GM21381 (cell line): Measurements from ENCODE around the gene TRIM29.

Source experiments
- ATAC-seq: cut with Tn5 transposase; IDR thresholded peaks from one replicate; pipeline ENCODE4 v1.9.1; 2021; ENCODE audit warnings: mild to moderate bottlenecking, moderate library complexity; ENCODE audit not compliant: unreplicated experiment

TRIM29 gene

DNA sequence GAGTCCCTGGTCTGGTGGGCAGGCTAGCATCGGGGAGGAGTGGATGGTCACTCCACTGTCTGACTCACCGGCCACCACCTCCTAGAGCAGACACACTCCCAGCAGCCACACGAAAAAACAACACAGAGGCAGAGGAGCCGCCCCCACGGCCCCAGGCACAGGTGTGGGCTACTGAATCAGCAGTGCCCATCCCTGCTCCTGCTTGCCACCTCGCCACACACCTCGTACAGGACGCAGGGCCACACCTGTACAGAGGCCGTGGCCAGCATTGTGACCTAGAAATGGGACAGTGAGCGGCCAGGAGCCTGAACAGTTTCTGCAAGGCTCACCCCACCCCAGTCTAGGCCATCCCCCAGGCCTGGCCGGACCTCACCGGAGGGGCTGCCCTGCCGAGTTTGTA lies 14.0 kb downstream of the TRIM29 start:
- ATAC-seq: no peak

DNA sequence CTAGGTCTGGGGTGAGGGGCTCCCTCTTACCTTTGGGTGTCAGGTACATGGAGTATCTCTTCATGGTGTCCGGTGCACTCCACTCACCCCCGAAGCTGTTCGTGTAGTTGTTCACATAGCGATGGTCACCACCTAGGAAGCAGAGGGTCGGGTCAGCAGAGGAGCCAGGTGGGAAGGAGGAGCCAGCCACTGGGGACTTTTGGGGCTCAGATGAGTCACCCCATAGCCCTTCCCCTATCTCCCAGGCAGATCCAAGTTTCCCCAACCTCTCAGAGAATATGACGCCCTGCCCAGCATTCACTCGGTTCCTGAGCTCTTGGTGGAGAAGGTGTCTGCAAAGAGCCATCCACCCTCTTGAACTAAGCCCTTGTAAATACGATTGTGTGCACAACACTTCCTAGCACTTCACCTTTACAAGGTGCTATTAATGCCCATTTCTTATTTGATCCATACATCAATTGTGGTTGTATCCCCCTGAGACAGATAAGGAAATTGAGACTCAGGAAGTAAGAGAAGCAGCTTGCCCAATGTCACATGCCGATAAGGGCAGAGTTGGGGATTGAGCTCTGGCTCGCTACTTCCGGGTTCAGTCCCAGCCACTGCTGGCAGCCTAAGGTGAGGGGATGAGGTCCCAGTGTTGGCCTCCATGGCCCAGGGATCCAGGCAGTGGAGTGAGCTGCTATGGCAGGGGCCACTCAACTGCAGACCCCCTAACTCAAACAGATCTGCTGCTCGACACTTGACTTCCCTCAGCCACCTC lies 14.8 kb downstream of the TRIM29 start:
- no peak for ATAC-seq

DNA sequence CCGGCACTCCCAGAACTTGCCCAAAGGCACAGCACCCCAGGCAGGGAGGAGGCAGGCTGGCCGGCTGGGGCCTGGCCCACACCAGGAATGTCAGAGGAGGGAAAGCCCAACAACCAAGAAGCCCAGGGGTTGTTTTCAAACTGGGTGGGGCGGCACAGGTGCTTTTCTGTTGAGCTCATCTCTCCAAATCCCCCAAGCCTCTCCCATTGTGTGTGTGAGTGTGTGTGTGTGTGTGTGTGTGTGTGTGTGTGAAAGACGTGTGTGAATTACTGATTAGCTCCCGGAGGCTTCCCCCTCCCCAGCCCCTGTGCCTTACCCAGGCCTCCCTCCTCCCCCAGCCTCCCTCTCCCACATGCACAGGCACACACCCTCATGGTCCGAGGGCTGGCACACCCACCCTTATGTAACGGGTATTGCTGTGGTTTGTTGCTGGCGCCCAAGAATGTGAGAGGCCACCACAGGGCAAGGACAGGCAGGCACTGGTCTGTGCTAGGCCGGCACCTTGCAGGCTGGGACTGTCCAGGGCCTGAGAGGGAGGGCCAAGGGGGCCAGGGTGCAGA lies 15.9 kb downstream of the TRIM29 start:
- no peak for ATAC-seq

DNA sequence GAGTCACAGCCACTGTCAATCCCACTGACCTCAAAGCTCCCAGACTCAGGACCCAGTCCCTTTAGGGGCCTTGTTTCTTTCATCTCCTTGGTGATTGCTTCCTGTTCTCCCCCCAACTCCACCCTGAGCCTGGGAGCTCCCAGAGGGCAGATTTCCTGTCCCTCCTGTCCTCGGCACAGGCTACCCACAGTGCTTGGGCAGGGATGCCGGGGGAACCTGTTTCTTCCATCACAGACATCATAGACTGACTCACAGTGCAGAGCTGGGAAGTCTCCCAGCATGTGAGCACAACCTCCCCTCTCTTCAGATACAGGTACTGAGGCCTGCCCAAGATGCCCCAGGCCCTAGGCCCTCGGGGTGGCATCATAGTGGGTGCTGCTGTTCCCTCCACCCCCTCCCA lies 16.6 kb downstream of the TRIM29 start:
- ATAC-seq: no peak

DNA sequence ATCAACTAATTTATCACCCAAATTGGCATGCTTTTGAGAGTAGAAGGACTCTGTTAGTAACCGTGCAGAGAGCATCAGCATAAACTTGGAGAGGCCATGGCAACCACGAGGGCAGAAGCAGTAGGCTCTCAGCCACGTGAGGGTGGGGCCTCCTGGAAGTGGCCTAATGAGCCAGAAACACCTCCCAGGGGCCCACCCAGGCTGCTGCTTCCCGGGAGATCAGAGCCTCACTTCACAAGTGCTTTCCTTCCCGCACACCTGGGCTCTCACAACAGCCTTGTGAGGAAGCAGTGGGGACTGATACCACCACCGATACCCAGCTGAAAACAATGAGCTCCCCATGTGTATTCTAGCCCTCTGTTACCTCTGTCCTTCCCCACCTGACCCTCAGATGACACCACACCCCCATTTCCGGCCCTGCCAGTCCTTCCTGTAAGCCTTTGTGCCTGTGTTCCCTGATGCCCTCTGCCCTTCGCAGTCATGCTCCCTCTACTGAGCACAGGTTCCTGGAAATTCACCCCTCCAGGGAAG lies 17.0 kb downstream of the TRIM29 start:
- ATAC-seq: no peak

DNA sequence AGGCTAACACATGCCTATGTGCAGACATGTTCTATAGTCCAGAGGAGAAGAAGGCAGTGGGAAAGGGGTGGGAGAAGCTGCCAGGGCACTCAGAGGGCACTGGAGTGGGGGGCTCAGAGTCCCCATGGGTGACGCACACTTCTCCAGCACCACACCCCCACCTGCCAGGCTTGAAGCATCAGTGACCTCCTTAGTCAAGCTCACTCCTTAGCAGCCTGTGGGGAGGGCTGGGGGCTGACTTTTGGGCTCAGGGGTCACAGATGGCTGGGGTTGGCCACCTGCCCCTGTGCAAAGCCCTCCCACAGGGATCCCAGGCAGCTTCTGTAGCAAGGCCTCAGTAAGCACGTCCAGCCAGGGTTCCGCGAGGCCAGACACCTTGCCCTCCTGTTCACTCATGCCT lies 18.8 kb downstream of the TRIM29 start:
- no peak for ATAC-seq

DNA sequence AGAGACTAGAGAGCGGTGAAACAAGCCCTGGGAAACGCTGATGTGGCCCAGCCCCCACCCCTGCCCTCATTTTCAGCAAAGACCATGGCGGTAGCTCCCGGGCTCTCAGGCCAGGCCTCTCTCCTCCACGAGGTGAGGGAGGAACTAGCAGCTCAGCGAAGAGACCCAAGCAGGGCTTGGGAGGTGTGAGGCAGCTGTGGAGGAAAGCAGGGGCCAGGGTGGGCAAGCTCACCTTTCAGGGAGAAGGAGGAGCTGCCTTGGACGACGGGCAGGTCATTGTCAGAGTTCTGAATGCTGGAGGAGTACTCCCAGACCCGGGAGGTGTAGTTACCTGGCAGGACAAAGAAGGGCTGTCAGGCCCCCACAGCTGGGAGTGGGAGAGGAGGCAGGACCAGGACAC lies 19.9 kb downstream of the TRIM29 start:
- ATAC-seq: no peak

DNA sequence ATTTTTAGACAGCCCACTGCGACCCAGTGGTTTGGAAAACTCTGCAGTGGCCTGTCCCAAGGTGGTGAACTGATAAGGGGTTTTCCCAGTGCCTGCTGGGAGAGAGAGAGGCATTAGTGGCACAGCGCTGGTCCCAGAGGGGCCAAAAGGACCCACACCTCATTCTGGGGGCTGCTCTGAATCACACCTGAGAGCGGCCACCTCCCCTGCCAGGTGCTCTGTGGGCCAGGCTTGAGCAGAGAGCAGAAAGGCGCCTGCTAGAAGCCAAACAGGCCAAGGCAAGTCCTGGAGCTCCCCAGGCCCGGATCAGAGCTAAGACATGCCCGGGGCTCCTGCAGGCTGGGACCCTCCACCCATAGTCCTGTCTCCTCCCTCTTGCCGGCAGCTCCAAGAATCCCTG lies 20.9 kb downstream of the TRIM29 start:
- no peak for ATAC-seq

DNA sequence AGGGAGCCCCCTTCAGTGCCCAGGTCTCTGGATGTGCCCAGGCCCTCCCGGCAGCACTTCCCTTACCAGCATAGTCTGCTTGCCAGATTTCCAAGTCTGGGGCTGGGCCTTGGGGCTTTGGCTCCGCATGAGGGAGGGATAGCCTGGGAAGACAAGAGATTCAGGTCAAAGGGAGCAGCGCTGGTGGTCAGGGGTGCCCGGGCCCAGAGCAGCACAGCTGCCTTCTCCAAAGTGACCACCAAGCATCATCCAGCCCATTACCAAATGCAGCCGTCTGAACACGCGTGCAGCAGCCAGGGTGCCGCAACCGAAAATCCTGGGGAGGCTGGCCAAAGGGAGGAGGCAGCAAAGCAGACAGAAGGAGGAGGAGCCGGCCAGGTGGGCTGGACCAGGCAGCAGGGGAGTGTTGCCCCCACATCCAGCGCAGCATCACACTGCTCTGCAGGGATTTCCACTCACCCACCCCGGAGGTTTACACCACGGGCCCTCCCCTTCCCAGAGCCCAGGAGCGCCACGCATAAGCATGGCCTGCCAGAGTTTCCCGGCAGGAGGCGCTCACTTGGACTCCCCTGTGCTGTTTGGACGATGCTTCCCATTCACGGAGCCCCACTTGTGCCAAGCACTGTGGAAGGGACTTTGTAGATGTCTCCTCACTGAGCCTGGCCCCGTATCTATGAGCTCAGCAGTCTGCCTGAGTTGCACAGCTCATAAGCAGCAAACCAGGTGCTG lies 22.5 kb downstream of the TRIM29 start:
- no peak for ATAC-seq

DNA sequence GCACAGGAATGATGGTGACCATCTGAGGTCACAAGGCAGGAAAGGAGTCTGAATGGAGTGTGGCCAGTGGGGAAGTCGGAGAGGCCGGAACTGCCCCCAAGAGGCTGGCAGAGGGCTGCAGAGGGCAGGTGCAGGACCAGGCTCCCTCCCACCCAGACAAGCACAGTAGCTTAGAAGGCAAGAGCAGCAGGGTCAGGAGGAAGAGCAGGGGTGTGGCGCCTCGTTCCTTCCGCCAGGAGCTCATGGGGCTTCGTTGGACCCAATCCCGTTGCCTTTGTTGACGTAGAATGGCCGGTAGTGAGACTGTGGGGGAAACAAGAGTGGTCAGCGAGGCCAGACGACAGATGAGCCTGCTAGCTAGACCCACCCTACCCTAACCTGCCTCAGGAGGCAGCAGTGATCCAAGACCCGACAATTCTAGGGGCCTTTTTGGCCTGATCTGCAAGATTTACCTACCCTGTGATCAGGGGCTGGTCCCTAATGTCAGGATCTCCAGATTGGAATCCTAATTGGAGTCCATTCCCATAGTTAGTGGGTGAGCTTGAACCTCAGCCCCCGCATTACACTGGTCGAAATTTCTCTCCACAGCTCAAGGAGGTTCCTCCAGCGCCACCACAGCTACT lies 25.6 kb downstream of the TRIM29 start:
- no peak for ATAC-seq

DNA sequence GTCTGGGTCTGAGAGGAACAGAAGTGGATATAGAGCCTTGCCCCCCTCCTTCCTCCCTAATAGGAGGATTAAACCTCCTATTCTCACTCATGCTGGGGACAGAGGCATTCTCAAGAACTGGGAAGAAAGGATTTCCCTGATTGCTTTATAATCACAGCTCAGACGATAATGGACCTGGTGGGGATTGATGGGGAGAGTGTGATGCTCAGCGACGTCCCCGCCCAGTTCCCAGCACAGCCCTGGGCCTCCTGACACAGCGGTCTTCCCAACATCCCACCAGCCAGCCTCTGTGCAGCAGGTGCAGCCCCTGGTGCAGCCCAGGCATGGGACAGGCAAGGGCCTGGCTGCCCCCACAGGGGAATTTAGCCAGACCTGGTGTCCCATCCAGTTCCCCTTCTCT lies 28.4 kb downstream of the TRIM29 start:
- no peak for ATAC-seq

DNA sequence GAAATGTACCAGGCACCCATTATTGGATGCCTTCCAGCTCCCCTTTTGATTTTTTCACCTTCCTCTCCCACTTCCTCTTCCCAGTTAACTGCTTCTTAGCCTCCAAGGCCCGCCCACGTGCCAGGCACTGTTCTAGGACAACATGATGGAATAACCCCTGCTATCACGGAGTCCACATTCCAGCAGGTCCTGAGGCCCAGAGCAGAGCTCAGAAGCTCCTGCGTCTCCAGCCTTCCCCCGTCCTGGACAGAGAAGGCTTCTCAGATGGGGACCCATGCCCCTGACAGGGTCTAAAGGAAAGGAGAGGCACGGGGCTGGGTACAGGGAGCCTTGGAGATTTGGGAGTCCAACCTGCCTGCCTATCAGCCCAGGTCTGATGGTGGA lies 29.1 kb downstream of the TRIM29 start:
- no peak for ATAC-seq

DNA sequence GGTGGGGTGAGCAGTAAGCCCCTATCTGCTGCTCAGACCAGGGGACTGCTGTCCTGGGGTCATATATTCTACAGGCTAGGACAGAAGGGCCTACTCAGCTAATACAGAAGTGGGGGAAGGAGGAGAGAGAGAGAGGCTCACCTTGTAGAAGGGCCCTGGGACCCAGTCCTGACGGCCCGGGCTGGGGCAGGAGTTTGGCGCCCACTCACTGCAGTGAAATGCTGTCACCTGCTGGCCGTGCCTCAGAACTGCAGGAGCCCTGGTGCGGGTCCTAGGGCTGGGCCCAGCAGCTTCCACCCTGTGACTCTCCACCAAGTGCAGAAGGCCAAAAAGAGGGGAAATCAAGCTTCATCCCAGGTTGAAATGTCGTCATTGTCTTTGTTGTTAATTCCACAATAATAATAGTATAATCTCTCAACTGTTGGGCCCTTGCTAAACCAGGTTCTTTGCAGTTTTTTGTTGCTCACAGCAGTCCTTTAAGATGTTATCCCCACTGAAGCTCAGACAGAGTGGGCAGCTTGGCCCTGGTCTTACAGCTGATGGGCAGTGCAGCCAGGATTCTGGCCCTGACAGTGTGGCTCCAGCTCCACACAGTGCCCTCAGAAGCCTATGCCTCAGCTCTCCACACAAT lies 29.6 kb downstream of the TRIM29 start:
- no peak for ATAC-seq

DNA sequence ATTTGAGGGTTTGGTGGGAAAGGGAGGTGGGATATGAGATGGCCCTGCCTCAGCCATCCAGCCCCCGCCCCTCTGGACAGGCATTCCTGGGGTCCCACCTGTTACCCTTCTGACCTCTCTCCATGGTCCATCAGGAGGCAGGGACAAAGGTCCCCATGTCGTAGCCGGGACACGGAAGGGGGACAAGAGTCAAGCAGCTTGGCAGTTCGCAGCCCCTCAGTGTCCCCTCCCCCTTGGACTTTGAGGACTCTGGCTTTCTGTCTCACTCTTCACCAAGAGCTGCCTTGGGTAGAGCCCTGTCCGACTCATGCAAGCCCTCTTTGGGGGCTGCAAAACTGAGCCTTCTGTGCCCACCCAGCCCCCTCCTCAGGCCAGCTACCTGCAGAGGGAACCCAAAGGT lies 30.2 kb downstream of the TRIM29 start:
- ATAC-seq: no peak

DNA sequence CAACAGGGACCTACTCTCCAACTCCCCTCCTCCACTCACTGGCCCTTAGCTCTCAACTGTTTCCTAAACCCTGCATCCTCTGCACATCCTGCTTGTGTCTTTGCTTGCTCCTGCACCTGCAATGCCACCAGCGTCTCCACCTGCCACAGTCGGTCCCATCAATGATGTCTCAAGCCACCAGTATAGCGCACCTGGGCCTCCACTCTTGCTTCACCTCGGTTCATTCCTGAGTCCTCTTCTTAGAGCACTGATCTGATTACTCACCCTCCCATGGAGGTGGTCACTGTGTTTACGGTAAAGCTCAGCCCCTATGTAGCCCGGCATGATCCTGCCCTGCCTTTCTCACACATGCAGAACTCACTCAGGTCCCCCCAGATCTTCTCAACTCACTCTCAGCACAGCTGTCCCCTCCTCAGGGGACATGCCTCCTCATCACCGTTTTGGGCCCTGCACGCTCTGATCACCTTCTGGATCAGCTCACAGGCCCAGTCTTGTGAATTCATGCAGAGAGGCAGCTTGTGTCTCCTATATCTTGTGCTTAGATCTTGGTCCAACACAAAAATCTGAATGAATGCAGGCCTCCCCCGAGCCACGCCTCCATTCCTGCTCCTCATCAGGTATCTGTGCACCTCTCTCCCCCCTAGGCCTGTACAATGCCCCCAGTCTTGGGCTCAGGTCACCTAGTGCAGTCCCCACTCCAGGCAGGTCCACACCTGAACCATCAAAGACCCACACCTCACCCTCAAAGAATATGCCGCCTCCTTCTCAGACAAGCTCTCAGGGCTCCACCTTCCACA lies 31.4 kb downstream of the TRIM29 start:
- ATAC-seq: no peak

DNA sequence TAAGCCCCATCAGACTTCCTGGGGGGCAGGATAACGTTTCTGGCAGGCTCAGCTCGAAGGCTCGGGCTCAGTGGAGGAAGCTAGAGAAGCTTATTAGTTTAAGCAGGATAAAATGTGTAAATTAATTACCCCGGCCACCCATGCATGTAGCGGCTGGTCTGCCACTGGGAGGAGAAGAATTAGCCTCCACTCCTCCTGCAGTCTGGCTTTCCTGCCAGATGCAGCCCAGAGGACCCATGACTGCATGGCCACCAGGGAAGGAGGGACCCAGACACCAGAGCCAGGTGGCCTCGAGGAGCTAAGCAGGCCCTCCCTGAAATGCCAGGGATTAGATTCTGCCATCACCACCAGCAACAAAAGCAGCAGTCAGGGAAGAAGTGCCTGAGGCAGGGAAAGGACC lies 32.3 kb downstream of the TRIM29 start:
- no peak for ATAC-seq

DNA sequence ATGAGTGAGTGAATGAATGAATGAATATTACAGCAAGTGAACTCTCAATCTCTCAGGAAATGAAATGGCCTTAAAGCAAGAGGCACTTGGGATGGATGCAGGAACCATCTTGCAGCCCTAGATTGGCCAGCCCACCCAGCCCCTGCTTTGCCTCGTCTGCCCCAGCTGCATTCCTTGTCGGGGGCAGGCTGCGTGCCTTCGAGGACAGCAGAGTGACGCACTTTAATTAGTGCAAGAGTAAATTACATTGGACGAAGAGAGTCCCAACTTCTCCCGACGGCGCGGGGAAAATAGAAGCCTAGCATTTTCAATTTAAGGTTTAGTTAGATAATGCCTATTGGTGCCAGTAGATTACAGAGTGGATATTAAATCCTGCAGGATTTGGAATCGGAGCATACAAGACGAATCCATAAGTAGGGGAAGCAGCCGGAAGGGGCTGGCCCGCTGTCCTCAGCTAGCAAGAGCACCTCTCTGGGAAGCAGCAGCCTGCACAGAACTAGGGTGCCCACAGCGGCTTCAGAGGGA lies 33.8 kb downstream of the TRIM29 start:
- ATAC-seq: no peak

DNA sequence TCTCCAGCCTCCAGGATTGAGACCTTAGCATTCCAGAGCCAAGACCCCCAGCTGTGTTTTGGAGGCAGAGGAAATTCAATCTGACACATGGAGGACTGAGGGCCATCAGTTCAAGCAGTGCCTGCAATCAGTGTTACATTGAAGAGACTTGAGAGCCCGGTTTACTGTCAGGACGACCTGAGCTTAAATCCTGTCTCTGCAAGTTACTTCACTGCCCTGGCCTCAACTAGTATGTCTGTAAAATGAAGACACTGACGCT lies 35.1 kb downstream of the TRIM29 start:
- no peak for ATAC-seq

DNA sequence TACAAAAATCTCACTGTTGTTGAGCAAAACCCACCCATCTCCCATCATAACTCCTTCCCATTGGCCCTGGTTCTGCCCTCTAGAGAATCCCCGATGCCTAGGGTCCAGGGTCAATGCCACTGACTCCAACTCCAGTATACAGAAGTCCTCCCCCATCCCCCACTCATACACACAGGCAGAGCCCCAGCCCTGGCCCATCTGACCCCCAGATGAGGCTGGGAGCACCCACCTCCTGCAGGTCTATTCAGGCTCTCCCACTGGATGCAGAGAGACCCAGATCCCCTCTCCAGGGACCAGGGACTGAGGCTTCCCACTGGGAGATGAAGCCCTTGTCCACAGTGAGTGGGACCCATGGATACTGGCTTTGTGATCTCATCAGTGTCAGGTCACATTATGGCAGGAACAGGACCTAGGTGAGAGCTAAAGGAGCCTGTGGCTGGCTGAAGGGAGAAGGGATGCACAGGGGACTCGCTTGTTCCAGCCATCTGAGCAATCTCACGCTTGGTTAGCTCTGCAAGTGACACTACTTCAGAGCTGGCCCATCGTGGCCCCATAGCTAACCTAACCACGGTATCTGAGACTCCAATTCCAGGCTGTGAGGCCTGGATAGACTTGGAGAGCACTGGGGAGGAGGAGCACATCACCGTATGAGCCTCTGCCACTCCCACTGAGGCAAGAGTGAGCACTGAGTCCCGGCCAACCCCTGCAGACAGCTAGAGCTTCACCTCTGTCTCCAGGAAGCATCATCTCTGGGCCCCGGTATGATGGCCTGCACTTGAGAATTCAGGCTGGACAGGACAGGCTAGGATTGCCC lies 35.7 kb downstream of the TRIM29 start:
- no peak for ATAC-seq
